HG03139 (cell line): Measurements from ENCODE around the gene OBP2A.
"Not testable (repeated sequence)": the region's sequence is repeated elsewhere in the genome, so short reads cannot be mapped to it uniquely, and the experiment has no call there.

Experiments used
- ATAC-seq: cut with Tn5 transposase; IDR thresholded peaks from one replicate; pipeline ENCODE4 v1.9.1; 2021; ENCODE audit not compliant: unreplicated experiment

The OBP2A gene

DNA sequence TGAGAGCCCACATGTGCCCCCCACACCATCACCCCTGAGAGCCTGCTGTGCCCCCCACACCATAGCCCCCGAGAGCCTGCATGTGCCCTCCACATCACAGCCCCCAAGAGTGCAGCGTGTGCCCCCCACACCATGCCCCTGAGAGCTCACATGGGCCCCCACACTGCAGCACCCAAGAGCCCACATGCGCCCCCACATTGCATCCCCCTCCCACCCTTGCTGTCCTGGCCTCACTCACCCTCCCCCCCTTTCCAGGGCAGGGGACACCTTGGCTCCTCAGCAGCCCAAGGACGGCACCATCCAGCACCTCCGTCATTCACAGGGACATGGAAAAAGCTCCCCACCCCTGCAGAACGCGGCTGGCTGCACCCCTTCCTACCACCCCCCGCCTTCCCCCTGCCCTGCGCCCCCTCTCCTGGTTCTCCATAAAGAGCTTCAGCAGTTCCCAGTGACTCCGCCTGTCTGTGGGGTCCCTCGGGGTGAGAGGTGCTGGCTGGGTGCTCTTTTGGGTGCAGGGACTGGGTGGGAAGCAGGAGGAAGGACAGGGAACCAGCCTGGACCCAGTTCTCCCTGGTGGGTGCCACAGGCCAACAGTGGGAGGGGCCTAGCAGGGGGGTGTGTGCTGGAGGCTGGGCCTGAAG, 19.7 kb upstream of the OBP2A start:
- no peak for ATAC-seq

GRCh38 chr9:135526730-135527571, 19.0 kb upstream of the OBP2A start:
- ATAC-seq = no peak

DNA sequence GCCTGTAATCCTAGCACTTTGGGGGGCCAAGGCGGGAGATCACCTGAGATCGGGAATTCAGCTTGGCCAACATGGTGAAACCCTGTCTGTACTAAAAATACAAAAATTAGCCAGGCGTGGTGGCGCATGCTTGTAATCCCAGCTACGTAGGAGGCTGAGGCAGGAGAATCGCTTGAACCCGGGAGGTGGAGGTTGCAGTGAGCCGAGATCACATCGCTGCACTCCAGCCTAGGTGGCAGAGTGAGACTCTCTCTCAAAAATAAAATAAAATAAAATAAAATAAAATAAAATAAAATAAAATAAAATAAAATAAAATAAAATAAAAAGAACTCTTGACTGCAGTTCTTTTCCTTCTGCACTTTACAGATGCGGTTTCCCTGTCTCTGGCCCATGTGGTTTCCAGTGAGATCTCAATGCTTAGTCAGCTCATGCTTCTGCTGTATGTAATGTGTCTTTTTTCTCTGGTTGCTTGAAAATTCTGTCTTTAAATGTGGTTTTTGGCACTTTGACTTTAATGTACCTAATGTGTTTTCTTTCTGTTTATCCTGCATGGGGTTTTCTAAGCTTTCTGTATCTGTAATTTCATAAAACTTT, 17.0 kb upstream of the OBP2A start:
- ATAC-seq = not testable (repeated sequence)

DNA sequence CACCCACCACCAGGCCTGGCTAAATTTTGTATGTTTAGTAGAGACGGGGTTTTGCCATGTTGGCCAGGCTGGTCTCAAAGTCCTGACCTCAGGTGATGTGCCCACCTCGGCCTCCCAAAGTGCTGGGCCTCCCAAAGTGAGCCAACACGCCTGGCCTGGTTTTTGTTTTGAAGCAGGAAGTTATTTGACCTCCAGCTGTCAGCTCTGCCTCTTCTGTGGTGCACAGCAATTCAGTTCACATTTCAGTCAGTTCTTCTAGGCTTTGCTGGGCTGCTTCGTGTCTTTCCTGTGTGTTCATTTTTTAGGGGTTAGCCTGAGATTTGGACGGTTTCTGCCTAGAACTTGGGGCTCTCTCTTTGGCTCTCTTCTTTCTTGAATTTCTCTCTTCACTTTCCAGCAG, 15.8 kb upstream of the OBP2A start:
- no peak for ATAC-seq

DNA sequence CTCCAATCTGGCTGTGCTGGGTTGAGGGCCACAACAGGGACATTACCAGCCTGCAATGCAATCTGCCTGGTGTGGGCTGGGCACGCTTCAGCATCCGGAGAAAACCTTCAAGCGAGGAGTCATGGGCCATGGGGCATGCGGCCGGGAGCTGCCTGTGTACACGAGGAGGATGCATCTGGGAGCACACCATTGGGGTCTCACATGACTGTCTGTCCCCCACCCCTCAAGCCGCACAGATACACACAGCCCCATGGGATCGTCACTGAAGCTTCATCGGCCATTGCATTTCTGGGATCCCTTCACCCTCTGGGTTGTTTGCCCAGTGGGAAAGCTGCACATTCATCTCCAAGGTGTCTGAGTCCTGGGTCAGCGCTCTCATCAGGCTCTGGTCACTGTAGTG, 14.8 kb upstream of the OBP2A start:
- ATAC-seq = no peak

- ATAC-seq = no peak
Measured at GRCh38 chr9:135533113-135533512, 12.8 kb upstream of the OBP2A start.

GRCh38 chr9:135533674-135534073, 12.3 kb upstream of the OBP2A start:
- ATAC-seq = no peak

DNA sequence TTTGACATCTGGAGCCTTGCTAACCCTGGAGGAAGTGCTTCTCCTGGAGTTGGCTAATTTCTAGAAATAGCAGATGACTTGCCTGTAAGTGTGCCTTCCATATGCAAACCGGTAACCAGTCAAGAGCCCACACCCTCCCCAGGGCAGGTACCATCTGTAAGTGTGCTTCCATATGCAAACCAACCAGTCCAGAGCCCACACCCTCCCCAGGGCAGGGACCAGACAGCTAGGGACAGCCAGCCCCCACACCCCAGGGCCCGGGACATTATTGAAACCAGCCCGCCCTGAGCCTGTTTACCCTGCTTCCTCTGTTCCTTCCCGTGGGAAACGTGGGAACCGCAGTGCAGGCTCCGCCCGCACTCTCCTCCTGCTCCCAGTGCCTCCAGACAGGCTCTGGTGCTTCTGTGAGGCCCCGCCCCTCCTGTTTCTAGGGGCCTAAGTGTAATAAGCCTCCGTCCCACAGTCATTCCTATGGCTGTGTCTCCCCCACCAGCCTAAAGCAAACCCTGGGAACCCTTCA, 11.7 kb upstream of the OBP2A start:
- ATAC-seq = not testable (repeated sequence)

- not testable (repeated sequence) for ATAC-seq
Measured at GRCh38 chr9:135534826-135535225, 11.1 kb upstream of the OBP2A start.

GRCh38 chr9:135535631-135536030, 10.3 kb upstream of the OBP2A start:
- not testable (repeated sequence) for ATAC-seq

GRCh38 chr9:135536216-135536615, 9.7 kb upstream of the OBP2A start:
- ATAC-seq = no peak

DNA sequence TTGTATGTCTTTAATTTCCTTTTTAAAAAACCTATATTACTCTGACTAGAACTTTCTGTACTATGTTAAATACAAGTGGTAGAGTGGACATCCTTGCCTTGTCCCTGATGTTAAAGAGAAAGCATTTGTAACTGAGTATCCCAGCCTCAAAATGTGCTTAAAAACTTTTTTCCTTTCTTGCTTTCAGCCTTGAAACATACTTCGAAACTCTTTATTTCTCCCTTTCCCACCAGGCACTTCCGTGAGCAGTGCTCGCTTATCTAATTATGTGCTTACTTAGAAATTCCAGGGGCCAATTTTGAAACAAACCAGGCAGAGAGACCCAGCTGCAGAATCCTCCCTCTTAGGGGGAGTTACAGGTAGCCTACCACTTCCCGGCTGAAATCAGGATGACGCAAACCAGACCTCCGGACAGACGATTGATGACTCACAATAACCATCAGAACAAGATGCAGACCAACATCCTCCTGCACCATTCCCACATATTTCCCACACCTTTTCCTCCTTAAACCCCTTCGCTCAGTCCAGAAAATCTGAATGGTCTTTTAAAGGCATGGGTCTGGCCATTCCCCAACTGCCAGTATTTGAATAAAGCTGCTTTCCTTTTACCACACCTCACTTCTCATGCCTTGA, 2.5 kb upstream of the OBP2A start:
- ATAC-seq = not testable (repeated sequence)

- no peak for ATAC-seq
Measured at GRCh38 chr9:135544981-135545635, 818 bp upstream of the OBP2A start.

DNA sequence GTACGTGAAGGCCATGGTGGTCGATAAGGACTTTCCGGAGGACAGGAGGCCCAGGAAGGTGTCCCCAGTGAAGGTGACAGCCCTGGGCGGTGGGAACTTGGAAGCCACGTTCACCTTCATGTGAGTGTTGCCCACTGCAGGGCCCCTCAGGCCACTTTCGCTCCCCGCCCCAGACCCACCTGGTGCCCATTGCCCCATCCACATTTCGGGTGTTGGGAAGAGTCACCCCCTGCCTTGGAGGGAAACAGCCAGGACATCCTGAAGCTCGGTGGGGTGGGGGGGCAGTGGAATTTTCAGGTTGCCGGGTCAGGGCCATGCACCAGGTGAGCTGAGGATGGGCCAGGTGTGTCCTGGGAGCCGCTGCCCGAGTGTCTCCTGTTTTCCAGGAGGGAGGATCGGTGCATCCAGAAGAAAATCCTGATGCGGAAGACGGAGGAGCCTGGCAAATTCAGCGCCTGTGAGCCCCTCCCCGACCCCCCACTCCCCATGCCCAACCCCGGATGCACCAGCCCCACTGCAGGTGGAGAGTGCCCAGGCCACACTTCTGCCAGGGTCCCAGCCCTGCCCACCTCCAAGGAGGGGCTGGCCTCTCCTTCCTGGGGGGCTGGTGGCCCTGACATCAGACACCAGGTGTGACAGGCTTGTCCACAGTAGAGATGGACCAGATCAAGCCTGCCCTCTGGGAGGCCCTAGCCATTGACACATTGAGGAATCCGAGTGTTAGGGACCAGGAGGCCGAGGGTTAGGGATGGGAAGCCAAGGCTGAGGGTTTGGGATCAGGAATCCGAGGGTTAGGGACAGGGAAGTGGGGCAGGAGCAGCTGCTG, 1.1 kb downstream of the OBP2A start:
- not testable (repeated sequence) for ATAC-seq

GRCh38 chr9:135547756-135548736, 2.1 kb downstream of the OBP2A start:
- no peak for ATAC-seq

- not testable (repeated sequence) for ATAC-seq
Measured at GRCh38 chr9:135549478-135550343, 3.8 kb downstream of the OBP2A start.

DNA sequence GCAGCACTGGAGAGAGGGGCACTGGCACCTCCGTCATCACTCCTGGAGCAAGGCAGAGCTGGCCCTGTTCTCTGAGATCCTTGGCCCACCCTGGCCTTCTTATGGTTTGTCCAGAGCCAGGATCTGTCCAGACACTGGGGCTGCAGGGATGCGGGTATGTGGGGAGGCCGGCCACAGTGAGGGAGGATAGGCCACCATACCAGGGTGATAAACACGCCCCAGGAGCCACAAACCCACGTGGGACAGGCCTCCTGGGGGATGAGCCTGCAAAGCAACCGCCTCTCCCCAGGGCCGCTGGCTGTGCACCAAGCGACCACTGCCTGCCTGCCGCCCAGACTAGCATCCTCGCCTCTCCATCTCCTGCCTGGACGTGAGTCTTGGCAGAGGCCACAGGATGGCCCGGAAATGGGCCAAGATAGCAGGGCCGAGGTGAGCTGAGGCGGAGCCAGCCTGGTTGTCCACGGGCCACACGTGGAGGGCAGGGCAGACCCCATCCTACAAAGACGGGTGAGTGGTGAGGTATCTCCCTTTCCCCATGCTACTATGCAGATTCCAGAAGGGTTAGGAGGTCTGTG, 4.5 kb downstream of the OBP2A start:
- ATAC-seq = no peak
